HepG2 (cell line): ENCODE measurements around the gene PDE4D. TPM values are rescaled to one million over a fixed set of nuclear protein-coding genes. Genes with fewer than 3 reads are reported as not detected.

ENCODE experiments used
- ATAC-seq: fragments of 200-7000 bp; cut with Tn5 transposase; 3 replicates; pipeline ENCODE4 v1.9.1; 2020; ENCODE audit warnings: mild to moderate bottlenecking, moderate library complexity
- BruUV-seq: library from RNA; stranded (reverse); fragments of 400-500 nt; replicated peaks from 2 replicates; lab custom pipeline; 2021; lab: Mats Ljungman, UMichigan
- CTCF ChIA-PET: fragments of 300-600 bp; formaldehyde crosslinking; extraction: SDS; loops from one replicate; lab custom pipeline; 2021; ENCODE audit warnings: low total read pairs, inconsistent platforms, low intra/inter-chr PET ratio; lab: Yijun Ruan, JAX
- POLR2A ChIA-PET: fragments of 350-600 bp; sonication (Branson Sonifier 250); formaldehyde crosslinking; loops from one replicate; lab custom pipeline; 2020; ENCODE audit warnings: antibody characterized with exemption, inconsistent platforms; lab: Yijun Ruan, JAX
- DNase-seq: peaks from one replicate; pipeline ENCODE4 v3.0.0-alpha.2; 2015; ENCODE audit warnings: low spot score
- FAIRE-seq: peaks from 3 replicates; lab custom pipeline; 2011; peaks lifted over from hg19 to GRCh38; lab: Jason Lieb, UNC
- H2AFZ ChIP-seq: one replicate; pipeline ENCODE4 v1.6.1; 2011; ENCODE audit warnings: low read length, inconsistent platforms
- H3K27ac ChIP-seq: fragments of 300-600 bp; 3 replicates; pipeline ENCODE4 v1.8.0; 2011; ENCODE audit warnings: mixed run types, mild to moderate bottlenecking, mixed read lengths, low read length, inconsistent platforms; ENCODE audit not compliant: insufficient read depth; ENCODE audit errors: extremely low read length
- H3K27me3 ChIP-seq, 2 experiments: fragments of 200-600 bp in 1 of 2; 2 replicates in 1 of 2; 3 replicates in 1 of 2; pipeline versions ENCODE4 v1.6.0 to v1.8.0; 2011; ENCODE audit warnings: low read length in 2 of 2, mild to moderate bottlenecking in 2 of 2, moderate library complexity in 2 of 2, inconsistent platforms in 1 of 2; ENCODE audit not compliant: insufficient read depth in 2 of 2, control insufficient read depth in 1 of 2
- H3K36me3 ChIP-seq, 2 experiments: fragments of 200-600 bp in 1 of 2; replicated peaks in 1 of 2; 2 replicates in 1 of 2; 3 replicates in 1 of 2; pipeline versions ENCODE4 v1.5.1 to v1.8.0; 2011; ENCODE audit warnings: low read length in 2 of 2, inconsistent platforms in 1 of 2; ENCODE audit not compliant: insufficient read depth in 2 of 2, control insufficient read depth in 1 of 2
- H3K4me1 ChIP-seq: 2 replicates; pipeline ENCODE4 v1.5.1; 2012; ENCODE audit warnings: low read length, inconsistent platforms; ENCODE audit not compliant: insufficient read depth
- H3K4me2 ChIP-seq: 2 replicates; pipeline ENCODE4 v1.6.0; 2011; ENCODE audit warnings: low read depth, low read length, inconsistent platforms
- H3K4me3 ChIP-seq, 3 experiments: fragments of 200-600 bp in 1 of 3; sonication (generic), shearing (Covaris generic) in 1 of 3; replicated peaks in 1 of 3; 2 replicates each; pipeline ENCODE4 v1.5.1; 2011 to 2016; ENCODE audit warnings: low read length in 3 of 3, inconsistent platforms in 2 of 3, low read depth in 2 of 3, mild to moderate bottlenecking in 2 of 3, control low read depth in 1 of 3, mixed read lengths in 1 of 3; ENCODE audit not compliant: insufficient read depth in 1 of 3
- H3K79me2 ChIP-seq: one replicate; pipeline ENCODE4 v1.6.1; 2011; ENCODE audit warnings: low read length, inconsistent platforms; ENCODE audit not compliant: insufficient read depth
- H3K9ac ChIP-seq: 2 replicates; pipeline ENCODE4 v1.6.0; 2011; ENCODE audit warnings: mild to moderate bottlenecking, low read depth, low read length, inconsistent platforms; ENCODE audit not compliant: insufficient read depth
- H3K9me3 ChIP-seq: 2 replicates; pipeline ENCODE4 v1.5.1; 2012; ENCODE audit warnings: mild to moderate bottlenecking, low read length
- H4K20me1 ChIP-seq: 2 replicates; pipeline ENCODE4 v1.6.0; 2011; ENCODE audit warnings: inconsistent platforms, mild to moderate bottlenecking, low read length, moderate library complexity; ENCODE audit not compliant: insufficient read depth
- CREB3 ChIP-seq: sonication (generic); formaldehyde crosslinking; IDR thresholded peaks from 2 replicates; pipeline ENCODE4 v1.5.0; 2020; ENCODE audit warnings: missing genetic modification reagents
- EEA1 ChIP-seq: sonication (generic); formaldehyde crosslinking; IDR thresholded peaks from 2 replicates; pipeline ENCODE4 v1.5.1; 2020; ENCODE audit warnings: mild to moderate bottlenecking, missing genetic modification reagents, borderline replicate concordance
- KLF6 ChIP-seq: IDR thresholded peaks from 2 replicates; pipeline ENCODE4 v1.8.0; 2016; ENCODE audit warnings: missing biosample characterization, missing genetic modification reagents
- MAFF ChIP-seq: IDR thresholded peaks from 2 replicates; pipeline ENCODE4 v1.6.1; 2011; ENCODE audit warnings: low read depth, low read length, improper control_type of control experiment
- NR0B2 ChIP-seq: sonication (generic); formaldehyde crosslinking; IDR thresholded peaks from 2 replicates; pipeline ENCODE4 v1.4.0; 2020; ENCODE audit warnings: mild to moderate bottlenecking, missing genetic modification reagents
- POLR2AphosphoS5 ChIP-seq: IDR thresholded peaks from 2 replicates; pipeline ENCODE4 v1.6.1; 2012; ENCODE audit warnings: low read depth, low read length
- SMYD3 ChIP-seq: sonication (generic); formaldehyde crosslinking; IDR thresholded peaks from 2 replicates; pipeline ENCODE4 v1.8.1; 2023; ENCODE audit warnings: mild to moderate bottlenecking, missing genetic modification reagents
- ZKSCAN8 ChIP-seq: IDR thresholded peaks from 2 replicates; pipeline ENCODE4 v1.6.1; 2016; ENCODE audit warnings: borderline replicate concordance, missing genetic modification reagents, missing compliant biosample characterization
- ZNF180 ChIP-seq: sonication (generic); formaldehyde crosslinking; IDR thresholded peaks from 2 replicates; pipeline ENCODE4 v1.4.0; 2020; ENCODE audit warnings: low read depth, missing genetic modification reagents, borderline replicate concordance
- ZNF256 ChIP-seq: sonication (generic); formaldehyde crosslinking; conservative IDR thresholded peaks from 2 replicates; pipeline ENCODE4 v1.4.0; 2020; ENCODE audit warnings: missing genetic modification reagents
- ZNF3 ChIP-seq: IDR thresholded peaks from 2 replicates; pipeline ENCODE4 v1.7.0; 2017; ENCODE audit warnings: inconsistent platforms
- WGBS: methylation state at CpG from one replicate; pipeline ENCODE4 v1.1.6; 2017; ENCODE audit warnings: low lambda C conversion rate; 5-methylcytosine and 5-hydroxymethylcytosine counted together
- in situ Hi-C: cut with HindIII; loops from 2 replicates; pipeline ENCODE4 v1.10.0; 2017; ENCODE audit warnings: low pct_unique_long_range_greater_than_20kb; ENCODE audit not compliant: extremely low pct_ligation_motif_present
- intact Hi-C: fragments of 100-400 bp; cut with micrococcal nuclease; formaldehyde crosslinking; loops from one replicate; pipeline ENCODE4 v1.10.0; 2022; ENCODE audit not compliant: unreplicated experiment
- polyA plus RNA-seq, 8 experiments: library from polyadenylated mRNA; depleted of rRNA in 3 of 8; stranded (reverse) in 7 of 8; unstranded in 1 of 8; fragments of >200 nt; fragmentation: Illumina TruSeq in 4 of 8; extraction: Trizol in 4 of 8; gene quantifications; 2 replicates each; pipeline versions ENCODE4 v1.2.1 to v1.2.3, GENCODE V29; 2011 to 2016; ENCODE audit warnings: low read depth in 4 of 8, missing spikeins in 1 of 8, mixed read lengths in 1 of 8; ENCODE audit not compliant: insufficient read depth in 1 of 8
- total RNA-seq, 5 experiments: library from RNA; depleted of rRNA; stranded (reverse); fragments of >200 nt; fragmentation: Illumina TruSeq; extraction: Trizol; gene quantifications; 2 replicates each; pipeline ENCODE4 v1.2.3, GENCODE V29; 2016; ENCODE audit warnings: low read depth in 1 of 5

PDE4D gene
- total and polyA plus RNA-seq, 2 of the 13 experiments (the other 11 are each of a cell fraction or from before 2014, with no cell fraction given), result 7.0 to 12.2 TPM

- in situ Hi-C loops, result no loop called here
- no peaks in the 10 kb centered on the region for H3K4me1 ChIP-seq
- 74% methylated on average over 1 of the region's 1 CpG for WGBS
- no peak for DNase-seq
- FAIRE-seq, result no peak
- no peak overlapping the region for H3K4me2 ChIP-seq
- H3K4me3 ChIP-seq, result no peak overlapping the region
- no peak overlapping the region for H2AFZ ChIP-seq
- no peaks in the 10 kb centered on the region for H4K20me1 ChIP-seq
- no peak overlapping the region for H3K27ac ChIP-seq
- no peak for ATAC-seq
- no TSS peak for BruUV-seq
- no peaks in the 10 kb centered on the region for H3K36me3 ChIP-seq
- intact Hi-C loops, result no loop called here
- TF ChIP-seq ZNF256 (CRISPR knock-in tag), result no peak
- TF ChIP-seq SMYD3, result no peak
- no peak for TF ChIP-seq ZKSCAN8 (CRISPR knock-in tag)
- H3K9ac ChIP-seq, result no peak overlapping the region
- H3K27me3 ChIP-seq, result no peaks in the 10 kb centered on the region
- ChIA-PET CTCF (no interaction called here), POLR2A (no interaction called here)
- H3K79me2 ChIP-seq, result no peaks in the 10 kb centered on the region
- H3K9me3 ChIP-seq, result no peaks in the 10 kb centered on the region
These were observed 211.0 kb downstream of the PDE4D start for GRCh38 chr5:59682542-59682941.

- no peaks in the 10 kb centered on the region for H3K4me1 ChIP-seq
- H3K4me2 ChIP-seq, result no peak overlapping the region
- no peaks in the 10 kb centered on the region for H3K9me3 ChIP-seq
- no peaks in the 10 kb centered on the region; a peak in 1 of 5 replicates for H3K27me3 ChIP-seq
- no peak overlapping the region for H2AFZ ChIP-seq
- TF ChIP-seq MAFF (no peak), CREB3 (CRISPR knock-in tag) (no peak), ZNF3 (no peak), ZNF180 (CRISPR knock-in tag) (no peak), POLR2AphosphoS5 (no peak), EEA1 (CRISPR knock-in tag) (no peak), NR0B2 (CRISPR knock-in tag) (no peak), KLF6 (CRISPR knock-in tag) (no peak)
- no peaks in the 10 kb centered on the region for H4K20me1 ChIP-seq
- no peaks in the 10 kb centered on the region for H3K79me2 ChIP-seq
- BruUV-seq, result no TSS peak
- no peak overlapping the region for H3K9ac ChIP-seq
- no peak overlapping the region for H3K4me3 ChIP-seq
- FAIRE-seq (no peak), ATAC-seq (no peak), DNase-seq (no peak)
- ChIA-PET POLR2A (no interaction called here), CTCF (no interaction called here)
- intact Hi-C loops (loop anchor here (5.0 kb wide), 1 partner anchor 492 kb away; no protein-coding TSS in a partner anchor), in situ Hi-C loops (no loop called here)
- no peaks in the 10 kb centered on the region for H3K36me3 ChIP-seq
- no peak overlapping the region for H3K27ac ChIP-seq
- 44% methylated on average over 2 of the region's 2 CpGs for WGBS
These were observed 214.6 kb downstream of the PDE4D start for GRCh38 chr5:59678943-59679342.
